ENCODE measurements around the gene TIFAB.

TIFAB gene

DNA sequence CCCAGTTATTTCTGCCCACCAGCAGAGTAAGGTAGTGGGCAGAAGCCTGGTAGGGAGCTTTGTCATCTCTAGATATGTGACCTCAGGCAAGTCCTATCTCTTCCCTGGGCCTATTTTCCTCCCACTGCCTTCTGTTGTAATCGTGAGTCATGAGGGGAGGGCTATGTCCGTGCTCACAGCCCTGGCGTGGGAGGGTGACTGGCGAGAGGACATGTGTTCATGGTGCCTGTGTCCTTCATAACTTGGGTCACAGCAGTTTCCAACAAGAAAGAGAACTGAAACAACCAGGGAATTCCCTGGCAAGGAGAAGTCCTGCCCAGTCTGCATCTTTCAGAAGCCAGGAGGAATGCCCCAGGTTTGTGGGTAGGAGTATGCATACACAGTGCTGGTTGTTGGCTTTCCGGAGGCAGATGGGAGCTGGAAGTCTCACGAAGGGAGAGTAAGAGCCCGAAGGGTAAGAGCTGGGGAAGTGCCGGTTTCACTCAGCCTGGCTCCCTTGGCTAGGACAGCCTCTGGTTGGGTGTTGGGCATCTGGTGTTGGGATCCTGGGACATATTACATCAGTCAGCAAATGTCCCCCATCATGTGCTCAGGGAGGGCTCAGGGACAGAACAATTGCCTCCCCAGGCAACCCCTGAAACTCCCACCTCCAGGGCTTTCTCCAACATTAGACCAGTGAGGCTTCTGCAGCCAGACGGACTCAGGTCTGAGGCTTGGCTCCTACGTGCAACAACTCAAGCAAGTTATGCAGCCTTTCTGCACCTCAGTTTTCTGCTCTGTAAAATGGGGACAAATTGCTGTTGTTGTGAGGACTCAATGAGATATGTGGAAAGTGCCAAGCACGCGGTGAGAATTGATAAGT is 4.3 kb upstream of the TIFAB start:
- no peak for DNase-seq

DNA sequence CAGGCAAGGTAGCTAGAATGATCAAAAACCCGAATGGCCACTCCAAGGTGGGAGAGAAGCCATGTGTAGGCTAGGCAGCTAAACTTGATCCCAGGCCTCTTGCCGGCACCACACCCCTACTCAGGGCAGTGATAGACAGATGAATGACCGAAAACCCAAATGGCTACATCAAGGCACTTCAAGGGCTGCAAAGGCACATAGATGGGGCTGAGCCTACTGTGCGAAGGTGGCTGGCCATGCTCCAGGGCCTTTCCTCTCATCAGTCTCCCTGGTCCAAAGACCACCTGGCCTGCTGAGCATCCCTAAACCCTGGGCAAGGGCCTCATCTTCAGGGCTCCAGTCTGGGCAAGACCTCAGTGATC is 3.7 kb upstream of the TIFAB start:
- DNase-seq, result no peak

DNA sequence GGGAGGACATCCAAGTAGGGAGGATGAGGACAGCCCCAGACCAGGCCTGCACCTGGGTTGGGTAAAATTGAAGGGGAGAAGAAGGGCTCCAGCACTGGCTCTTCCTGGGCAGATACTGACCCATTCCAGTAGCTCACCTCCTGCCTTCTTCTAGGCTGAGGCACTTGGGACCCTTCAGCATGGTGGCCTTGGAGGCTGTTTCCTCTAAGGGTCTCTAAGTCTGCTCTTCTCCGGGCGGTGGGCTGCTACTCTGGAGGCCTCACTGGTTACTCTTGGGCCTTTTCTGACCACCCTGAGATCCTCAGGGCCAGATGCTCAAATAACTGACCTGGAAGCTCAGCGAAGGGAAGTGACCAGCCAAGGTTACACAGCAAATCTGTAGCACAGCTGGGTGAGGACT is 2.8 kb upstream of the TIFAB start:
- DNase-seq, result no peak

DNA sequence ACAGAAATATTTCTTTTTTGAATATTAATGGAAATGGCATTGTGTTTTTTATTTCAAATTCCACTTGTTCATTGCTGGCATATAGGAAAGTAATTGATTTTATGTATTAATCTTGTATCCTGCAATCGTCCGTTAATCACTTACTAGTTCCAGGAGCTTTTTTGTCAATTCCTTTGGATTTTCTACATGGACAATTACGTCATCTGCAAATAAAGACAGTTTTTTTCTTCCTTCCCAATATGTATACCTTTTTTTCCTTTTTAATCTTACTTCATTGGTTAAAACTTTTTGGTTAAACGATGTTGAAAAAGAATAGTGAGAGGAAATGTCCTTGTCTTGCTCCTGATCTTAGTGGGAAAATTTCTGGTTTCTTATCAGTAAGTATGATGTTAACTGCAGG is 1.5 kb upstream of the TIFAB start:
- DNase-seq, result no peak

DNA sequence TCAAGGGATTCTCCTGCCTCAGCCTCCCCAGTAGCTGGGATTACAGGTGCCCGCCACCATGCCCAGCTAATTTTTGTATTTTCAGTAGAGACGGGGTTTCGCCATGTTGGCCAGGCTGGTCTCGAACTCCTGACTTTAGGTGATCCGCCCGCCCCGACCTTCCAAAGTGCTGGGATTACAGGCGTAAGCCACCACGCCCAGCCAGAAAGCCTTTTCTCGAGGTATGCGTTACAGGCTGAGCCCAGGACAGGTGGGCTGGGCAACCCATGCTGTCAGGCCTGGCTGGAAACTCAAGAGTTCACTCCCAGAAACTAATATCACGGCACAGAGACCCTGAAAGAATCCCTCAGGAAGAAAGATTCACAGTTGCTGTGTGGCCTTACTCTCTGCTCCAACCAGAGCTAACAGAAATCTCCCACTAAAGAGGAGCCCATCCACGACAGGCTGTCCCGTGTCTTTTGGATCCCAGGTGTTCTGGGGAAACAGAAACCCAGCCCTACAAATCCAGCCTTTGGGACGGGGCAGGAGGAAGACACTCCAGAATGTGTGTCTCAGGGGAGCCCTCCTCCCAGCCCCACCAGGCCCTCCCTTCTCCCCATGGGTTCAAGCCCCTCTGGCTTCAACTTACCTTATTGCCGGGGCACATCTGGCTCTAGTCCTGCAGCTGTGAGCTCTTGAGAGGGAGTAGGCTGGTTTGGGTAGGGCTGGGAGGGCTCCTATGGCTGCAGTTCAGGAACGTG is 400 bp downstream of the TIFAB start:
- no peak for DNase-seq

DNA sequence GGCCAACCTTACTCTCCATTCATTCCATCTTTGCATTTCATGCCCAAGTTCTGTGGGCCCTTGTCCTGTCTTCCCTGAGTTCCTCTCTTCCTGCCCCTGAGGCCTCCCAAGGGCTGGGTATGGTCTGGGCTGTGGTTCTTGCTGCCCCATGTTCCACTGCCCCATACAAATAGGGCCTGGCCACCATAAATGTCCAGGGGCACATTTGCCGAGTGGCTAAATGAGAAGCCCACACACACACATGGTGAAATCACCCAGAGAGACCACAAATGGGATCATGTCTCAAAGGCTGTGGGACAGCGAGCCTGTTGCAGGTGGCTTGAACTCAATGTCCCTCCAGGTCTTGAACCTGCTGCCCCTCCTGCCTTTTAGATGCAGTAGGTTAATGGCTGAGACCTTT is 1.2 kb downstream of the TIFAB start:
- DNase-seq, result no peak

DNA sequence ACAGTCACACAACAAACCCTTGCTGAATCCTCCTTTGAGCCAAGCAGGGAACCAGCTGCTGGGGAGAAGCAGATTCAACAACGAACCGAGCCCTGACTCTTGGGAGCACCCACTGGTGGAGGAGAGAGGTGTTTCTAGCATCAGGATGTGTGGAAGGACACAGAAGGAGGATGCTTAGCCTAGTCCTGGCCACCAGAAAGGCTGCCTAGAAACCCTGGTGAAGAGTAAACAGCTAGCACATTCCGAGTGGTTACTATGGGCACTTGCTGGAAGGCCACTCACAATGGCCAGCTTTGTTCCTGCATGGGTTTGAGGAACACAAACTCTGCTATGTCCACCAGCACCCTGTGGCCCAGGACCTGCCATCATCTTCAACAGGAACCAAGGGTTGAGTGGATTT is 1.8 kb downstream of the TIFAB start:
- no peak for DNase-seq

DNA sequence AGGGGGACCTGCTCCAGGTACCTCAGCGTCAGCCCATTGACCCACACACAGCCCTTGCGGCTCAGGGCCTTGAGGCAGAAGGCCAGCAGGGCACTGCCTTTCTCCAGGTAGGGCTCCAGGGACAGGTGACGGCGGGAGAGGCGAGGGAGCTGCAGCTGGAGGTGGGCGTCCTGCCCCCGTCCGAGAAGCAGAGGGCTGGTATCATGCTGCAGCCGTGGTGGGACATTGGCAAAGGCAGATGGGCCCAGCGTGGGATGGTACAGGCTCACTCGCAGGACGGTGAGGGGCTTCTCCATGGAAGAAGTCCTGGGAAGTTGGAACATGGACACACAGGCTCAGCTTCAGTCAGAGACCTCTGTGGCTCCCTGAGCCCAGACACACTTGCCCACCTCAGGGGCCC is 2.5 kb downstream of the TIFAB start:
- DNase-seq, result no peak

DNA sequence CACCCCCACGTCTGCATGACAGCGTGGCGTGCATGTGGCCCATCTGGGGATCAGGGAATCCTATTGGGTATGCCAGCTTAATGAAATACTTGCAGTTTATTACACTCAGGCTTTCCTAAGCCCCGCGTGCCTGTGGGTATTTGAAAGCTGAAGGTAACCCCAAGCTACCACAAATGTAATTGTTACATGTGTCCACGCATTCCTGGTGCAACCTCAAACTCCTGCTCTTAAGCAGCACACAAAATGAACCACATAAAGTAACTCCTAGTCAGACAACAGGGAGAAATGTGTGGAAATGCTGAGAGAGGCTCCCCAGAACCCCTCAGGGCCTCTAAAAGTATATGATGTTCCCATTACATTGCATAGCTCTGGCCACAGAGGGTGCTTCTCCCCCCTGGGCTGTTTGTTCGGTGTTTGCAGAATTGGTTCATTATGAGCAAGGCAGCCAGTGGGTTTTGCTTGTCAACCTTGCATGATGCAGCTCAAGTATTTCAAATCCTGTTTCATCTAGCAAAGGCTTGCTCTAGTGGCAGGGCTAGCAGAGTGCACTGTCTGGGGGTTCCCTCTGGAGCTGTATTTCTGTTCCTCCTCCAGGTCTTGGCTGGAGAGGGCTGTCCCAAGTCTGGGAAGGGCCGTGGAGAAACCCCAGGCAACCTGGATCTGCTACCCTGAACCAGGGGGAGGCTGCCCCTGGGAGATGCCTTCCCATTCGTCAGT is 3.2 kb downstream of the TIFAB start:
- DNase-seq, result no peak

DNA sequence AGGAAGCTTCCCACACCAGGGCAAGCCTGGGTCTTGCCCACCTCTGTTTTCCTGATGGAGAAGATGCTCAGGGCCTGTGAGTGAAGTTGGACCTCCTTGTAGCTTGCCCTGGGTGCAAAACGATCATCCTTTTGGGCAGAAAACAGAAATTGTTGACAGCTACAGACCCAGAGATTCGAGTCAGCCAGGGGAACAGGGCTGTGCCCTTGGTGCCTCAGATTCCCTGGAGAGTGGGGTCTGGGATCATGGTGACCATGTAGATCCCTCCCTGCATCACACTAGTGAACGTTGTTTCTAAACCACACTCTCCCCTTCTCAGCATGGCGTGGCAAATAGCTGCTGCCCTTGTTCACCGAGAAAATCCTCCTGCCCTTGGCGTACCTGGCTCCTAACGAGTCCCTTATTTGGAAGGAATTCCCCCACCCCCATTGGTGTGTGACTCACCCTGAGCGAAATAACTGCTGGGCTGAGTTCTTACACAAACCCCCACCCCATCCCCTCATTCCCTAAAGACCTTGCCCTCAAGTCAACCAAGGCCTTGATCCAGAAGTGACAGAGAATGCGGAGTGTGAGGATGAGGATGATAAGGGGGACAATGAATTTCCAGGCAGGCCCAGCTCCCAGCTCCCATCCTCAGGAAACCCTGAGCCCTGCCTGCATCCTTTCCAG is 3.9 kb downstream of the TIFAB start:
- no peak for DNase-seq

DNA sequence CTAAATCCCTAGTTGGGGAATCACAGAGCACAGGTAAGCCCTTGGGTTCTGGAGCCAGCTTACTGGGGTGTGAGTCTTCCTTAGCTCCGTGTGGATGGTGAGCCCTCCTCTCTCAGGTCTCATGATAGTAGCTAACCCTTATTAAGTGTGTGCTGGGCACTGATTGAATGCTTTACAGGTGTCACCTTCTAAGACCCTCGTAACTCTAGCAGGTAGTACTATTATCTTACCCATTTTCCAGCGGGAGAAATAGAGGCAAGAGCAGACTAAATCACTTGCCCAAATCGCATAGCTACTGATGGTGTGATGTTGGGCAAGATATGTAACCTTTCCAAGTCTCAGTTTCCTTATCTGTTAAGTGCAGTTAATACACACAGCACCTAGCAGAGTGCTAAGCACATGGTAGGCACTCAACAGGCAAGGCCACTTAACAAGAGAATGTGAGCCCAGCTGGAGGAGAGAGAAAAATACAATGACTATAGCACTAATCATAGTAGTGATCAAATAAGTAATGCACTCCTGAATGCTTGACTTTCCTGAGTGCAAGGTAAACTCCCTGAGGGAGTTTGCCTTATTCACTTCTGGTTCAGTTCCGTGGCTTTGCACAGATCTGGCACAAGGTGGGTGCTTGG is 4.7 kb downstream of the TIFAB start, which contains the start of gene DCANP1:
Gene DCANP1 (minus strand): TSS at position 51 of the 632 bp plus-strand sequence. CDS start 240 bp downstream, outside the sequence.
- no peak for DNase-seq

DNA sequence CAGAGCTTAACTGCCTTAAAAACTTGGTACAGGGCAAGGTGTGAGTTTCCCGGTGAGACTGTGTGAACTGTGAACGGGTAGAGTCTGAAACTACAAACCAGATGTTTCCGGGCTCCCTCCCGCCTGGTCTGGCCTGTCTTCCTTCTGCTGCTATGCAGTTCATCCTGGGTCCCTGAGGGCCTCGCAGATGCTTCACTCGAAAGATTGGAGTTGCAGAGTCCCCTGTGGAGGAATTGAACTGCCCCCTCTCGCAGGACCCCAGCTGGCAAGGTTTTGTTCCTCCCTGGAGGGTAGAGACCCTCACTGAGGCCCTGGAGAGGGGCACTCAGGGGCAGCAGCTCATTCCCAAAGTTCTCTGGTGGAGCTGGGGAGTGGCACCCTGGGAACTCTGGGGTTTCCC is 5.5 kb downstream of the TIFAB start:
- DNase-seq, result no peak

DNA sequence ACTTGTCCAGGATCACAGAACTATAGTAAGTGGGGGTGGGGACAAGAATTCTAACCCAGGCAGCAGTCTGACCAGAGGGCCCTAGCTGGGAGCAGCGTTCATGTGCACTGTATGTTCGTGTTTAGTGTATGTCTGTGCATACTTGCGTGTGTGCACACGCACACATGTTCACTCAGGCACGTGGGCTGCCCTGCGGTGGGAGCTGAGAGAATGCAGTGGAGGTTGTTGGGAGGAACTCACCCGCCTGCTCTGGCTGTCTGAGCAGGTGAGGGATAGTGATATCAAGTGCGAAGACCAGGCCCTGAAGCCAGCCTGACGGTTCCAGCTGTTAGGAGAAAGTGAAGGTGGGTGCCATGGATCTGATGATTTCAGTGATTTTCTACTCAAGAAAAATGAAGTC is 5.9 kb downstream of the TIFAB start:
- no peak for DNase-seq

DNA sequence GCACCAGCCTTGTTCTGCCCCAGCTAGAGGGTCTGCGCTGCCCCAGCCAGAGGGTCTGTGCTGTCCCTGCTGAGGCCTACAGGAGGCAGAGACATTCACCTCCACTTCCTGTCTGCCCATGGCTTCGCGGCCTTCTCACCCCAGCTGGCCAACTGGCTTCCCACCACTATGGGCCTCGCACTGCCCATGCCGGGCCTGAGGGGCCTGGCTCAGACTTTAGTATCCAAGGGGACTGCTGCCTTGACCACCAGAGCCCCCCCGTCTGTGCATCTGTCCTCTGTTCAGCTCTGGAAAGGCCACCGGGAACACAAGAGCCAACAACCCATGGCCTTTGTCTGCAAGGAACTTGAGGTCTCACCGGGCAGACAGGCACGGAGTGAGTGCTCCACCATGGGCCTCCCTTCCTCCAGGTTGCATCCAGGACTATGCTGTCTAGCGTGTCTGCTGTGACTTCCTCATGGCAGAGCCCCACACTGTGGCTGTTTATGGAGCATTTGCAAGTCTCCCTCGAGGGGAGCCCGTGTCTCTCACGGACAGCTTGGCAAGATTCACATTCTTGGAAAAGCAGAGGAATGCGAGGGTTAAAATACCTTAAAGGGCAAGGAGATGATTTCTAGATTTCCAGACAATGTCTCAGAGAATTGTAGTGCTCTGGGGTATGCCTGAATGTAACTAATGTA is 6.7 kb downstream of the TIFAB start:
- no peak for DNase-seq

DNA sequence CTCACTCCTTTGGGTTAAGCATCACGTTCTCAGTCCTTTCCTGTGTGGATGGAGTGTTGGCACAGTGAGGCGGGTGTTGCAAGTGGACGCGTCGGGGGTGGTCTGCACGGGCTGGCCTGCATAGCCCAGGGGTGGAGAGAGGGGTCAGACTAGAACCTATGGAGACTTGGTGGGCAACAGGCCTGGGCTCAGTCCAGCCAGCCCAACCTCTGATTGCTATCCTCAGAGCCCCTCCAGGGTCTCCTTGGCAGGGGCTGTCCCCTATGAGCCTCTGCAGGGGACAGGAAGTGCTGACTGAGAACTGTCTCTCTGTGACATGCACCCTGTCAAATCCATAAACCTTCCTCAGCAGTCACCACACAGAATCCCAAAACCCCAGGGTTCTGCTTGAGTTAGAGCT is 7.3 kb downstream of the TIFAB start:
- no peak for DNase-seq

DNA sequence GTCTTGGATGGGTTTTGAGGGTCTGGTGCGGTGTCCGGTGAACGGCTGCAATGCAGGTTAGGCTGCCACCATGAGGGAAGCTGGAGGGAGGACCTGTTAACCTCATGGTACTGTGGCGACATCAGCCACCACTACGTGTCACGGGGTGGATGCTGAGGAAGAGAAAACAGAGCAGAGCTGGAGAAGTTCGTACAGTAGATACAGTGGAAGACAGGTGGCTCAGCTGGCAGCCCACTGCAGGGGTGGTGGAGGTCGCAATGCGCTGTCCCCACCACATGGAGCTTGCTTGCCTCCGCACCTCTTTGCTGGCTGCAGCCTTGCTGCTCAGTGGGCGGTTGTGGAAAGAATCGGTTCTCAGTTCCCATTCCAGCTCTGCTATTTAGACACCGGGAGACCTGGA is 7.8 kb downstream of the TIFAB start:
- no peak for DNase-seq

DNA sequence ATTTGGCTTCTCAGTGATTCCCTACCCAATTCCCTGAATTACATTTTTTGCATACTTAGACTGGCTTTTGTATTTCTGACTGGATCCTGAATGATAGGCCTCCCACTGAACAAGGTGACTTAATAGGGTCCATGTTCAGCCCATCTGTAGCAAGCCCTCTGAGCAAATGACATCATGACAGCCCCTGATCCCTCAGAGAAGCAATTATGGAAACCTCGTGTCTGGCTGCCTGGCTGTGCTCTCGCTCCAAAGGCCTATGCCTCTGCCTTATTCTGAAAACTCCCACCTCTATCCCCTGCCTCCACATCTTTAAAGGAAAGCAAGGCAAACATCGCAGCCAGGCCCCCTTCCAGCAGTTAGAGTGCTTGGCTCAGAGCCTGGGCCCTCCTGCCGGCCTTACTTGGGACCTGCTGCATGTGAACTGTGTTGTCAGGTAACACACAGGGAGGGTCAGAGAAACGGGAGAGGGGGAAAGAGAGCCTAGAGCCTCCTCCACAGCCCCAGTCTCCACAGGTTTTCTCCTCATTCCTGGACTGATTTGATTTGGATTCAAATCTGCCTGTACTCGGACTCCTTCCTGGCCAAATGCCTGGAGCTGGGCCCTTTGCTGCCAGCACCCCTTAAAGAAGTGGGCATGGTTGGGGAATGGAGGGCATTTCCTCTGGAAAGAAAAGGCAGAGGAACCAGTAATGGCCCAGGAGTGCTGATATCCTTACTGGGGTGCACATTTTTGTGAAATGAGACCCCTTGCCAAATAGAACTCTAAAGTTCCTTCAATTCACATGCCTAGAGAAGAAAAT is 8.8 kb downstream of the TIFAB start:
- no peak for DNase-seq

DNA sequence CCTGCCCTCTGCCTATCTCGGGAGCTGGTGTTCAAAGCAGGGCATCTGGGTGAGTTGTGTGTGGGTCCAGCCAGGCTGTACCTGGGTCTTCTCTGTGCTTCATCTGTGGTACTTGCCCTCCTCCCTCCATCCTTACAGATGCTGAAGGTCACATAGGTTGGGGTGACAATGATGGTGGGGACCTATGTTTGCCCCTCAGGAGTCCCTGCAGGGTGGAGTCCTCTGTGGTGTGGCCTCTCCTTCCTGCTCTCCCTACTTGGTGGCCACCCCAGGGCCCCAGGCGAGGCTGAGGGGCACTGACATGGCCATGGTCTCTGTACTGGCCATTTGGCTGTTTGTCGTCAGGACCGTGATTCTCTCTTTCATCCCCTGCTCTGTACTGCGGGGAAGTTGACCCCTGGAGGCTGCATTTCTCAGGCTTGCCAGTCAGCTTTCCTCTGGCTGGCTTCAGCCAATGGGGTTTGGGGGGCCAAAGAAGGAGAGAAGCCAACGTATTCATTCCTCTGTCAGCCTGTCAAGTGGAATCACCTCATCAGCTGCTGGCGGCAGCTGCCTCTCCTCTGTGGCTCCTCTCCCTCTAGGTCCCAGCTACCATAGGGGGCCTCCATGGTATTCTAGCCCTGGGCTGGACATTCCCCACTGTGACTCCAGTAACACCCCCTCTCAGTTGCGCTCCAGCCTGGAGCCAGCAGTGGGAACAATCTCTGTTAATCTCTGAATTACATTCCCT is 9.6 kb downstream of the TIFAB start:
- peak; percentile 11 for DNase-seq

DNA sequence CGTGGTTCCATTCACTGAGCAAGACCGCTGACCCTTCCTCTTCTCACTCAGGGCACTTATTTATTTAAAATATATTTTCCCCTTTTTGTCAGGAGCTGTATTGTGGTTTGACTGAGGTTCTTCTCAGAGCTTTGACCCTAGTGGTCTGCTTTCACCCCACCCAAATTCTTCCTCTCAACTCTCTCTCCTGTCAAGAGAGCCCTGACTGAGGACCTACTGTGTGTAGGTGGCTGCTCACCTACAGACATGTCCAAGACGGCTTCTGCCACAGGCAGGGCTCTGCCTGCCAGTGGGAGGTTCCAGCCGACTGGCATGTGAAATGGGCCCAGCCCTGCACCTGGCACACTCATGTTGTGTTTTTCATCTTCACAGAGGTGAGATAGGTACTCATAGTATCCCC is 10.2 kb downstream of the TIFAB start:
- peak; percentile 1 for DNase-seq

DNA sequence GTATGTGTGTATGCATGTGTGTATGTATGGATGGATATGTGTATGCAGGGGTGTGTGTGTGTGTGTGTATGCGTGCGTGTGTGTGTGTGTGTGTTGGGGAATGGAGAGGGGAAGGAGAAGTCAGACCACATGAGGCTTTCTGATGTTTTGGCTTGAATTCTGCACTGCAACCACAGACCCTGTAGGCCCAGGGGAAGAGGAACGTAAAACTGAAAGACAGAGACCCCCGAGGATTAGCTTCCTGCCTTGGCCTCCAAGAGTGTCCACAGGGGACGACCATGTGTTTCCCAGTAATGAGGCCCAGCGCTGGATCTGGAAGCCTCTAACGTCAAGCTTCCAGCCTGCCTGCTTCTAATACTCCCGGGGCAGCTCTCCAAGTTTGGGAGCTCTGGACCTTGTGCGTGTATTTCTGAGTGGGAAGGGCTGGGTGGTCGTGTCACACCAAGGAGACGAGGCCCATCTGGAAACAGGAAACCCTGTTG is 10.8 kb downstream of the TIFAB start:
- peak; percentile 17 for DNase-seq

Data from stimulated activated CD8-positive, alpha-beta memory T cell treated with anti-CD3 and anti-CD28 coated beads, Interleukin-4, amount 100 ng/mL, for 48 hours (primary cell).